Transverse colon (tissue), 4 donors: Measurements from ENCODE around the gene MN1. TPM values are rescaled to one million over a fixed set of nuclear protein-coding genes. Genes with fewer than 3 reads are reported as not detected.

Source experiments
- DNase-seq: peaks from one replicate; pipeline ENCODE4 v3.0.0-alpha.2; 2019
- H3K27ac ChIP-seq, 4 donors: fragments of 200-600 bp; sonication (generic); 2 replicates each; pipeline ENCODE4 v1.5.1; 2016 to 2018; ENCODE audit warnings: inconsistent platforms in 4 of 4
- H3K27me3 ChIP-seq: fragments of 200-600 bp; sonication (generic); 2 replicates; pipeline ENCODE4 v1.5.1; 2017; ENCODE audit warnings: inconsistent platforms
- H3K36me3 ChIP-seq, 4 donors: fragments of 200-600 bp; sonication (generic); 2 replicates each; pipeline ENCODE4 v1.5.1; 2017 to 2019; ENCODE audit warnings: inconsistent platforms in 4 of 4
- H3K4me1 ChIP-seq, 4 donors: fragments of 200-600 bp; sonication (generic); 2 replicates each; pipeline ENCODE4 v1.5.1; 2017 to 2020; ENCODE audit warnings: inconsistent platforms in 4 of 4
- H3K4me3 ChIP-seq, 4 donors: fragments of 200-600 bp; sonication (generic); 1 replicate in 1 of 4; 2 replicates in 3 of 4; pipeline versions ENCODE4 v1.5.1 to v1.6.1; 2017 to 2019; ENCODE audit warnings: inconsistent platforms in 4 of 4
- H3K9me3 ChIP-seq, 2 donors: fragments of 200-600 bp; sonication (generic); 2 replicates each; pipeline ENCODE4 v1.5.1; 2017 to 2019; ENCODE audit warnings: inconsistent platforms in 2 of 2
- CTCF ChIP-seq, 5 experiments: fragments of 200-600 bp in 3 of 5; fragments of 450-650 bp in 2 of 5; sonication (generic) in 3 of 5; IDR thresholded peaks; 1 replicate in 2 of 5; 2 replicates in 3 of 5; pipeline ENCODE4 v1.5.1; 2016 to 2017; ENCODE audit warnings: antibody characterized with exemption in 5 of 5, inconsistent platforms in 3 of 5, mild to moderate bottlenecking in 2 of 5, moderate library complexity in 1 of 5
- EP300 ChIP-seq: sonication (generic); formaldehyde crosslinking; IDR thresholded peaks from one replicate; pipeline ENCODE4 v1.6.1; 2017; ENCODE audit warnings: antibody characterized with exemption, low read depth
- POLR2A ChIP-seq: fragments of 450-650 bp; IDR thresholded peaks from one replicate; pipeline ENCODE4 v1.6.1; 2016; ENCODE audit warnings: antibody characterized with exemption, mild to moderate bottlenecking, moderate library complexity
- POLR2AphosphoS5 ChIP-seq, 3 donors: sonication (generic); formaldehyde crosslinking; IDR thresholded peaks; one replicate each; pipeline ENCODE4 v1.6.1; 2016; ENCODE audit warnings: antibody characterized with exemption in 3 of 3
- WGBS, 2 donors: methylation state at CpG; one replicate each; pipeline ENCODE4 v1.1.5; 2018; ENCODE audit warnings: low coverage in 1 of 2; 5-methylcytosine and 5-hydroxymethylcytosine counted together
- in situ Hi-C, 4 donors: fragments of 200-750 bp; cut with MboI; loops; one replicate each; pipeline versions ENCODE4 v1.15.0 to v1.15.1; 2017; ENCODE audit warnings: low sequenced_read_pairs in 3 of 4, low pct_ligation_motif_present in 1 of 4, low pct_unique_long_range_greater_than_20kb in 1 of 4
- intact Hi-C: fragments of 100-400 bp; cut with DNase I; formaldehyde crosslinking; loops from one replicate; pipeline ENCODE4 v1.15.1; 2023; ENCODE audit warnings: low total_unique reads
- total RNA-seq, 4 donors: library from RNA; depleted of rRNA; stranded (reverse); fragments of >200 nt; gene quantifications; one replicate each; pipeline ENCODE4 v1.1.0, GENCODE V29; 2016

MN1 gene
- total RNA-seq, 4 donors from 2014 or later = 1.1 to 4.2 (median 3.0) TPM

- H3K4me3 ChIP-seq = no peak overlapping the region
- WGBS, 2 donors = 80 to 95% methylated on average over 1 to 2 of the region's 2 CpGs
Observed at GRCh38 chr22:27833803-27834202, 32.2 kb upstream of the MN1 start.

GRCh38 chr22:27832606-27833005, 31.1 kb upstream of the MN1 start:
- Histone ChIP-seq H3K4me3 (no peak overlapping the region), H3K36me3 (no peaks in the 10 kb centered on the region), H3K27ac (no peak overlapping the region), H3K9me3 (no peaks in the 10 kb centered on the region), H3K4me1 (no peaks in the 10 kb centered on the region), H3K27me3 (no peaks in the 10 kb centered on the region)
- TF ChIP-seq EP300 (no peak), POLR2A (no peak), CTCF (IDR thresholded peaks at IDR 0.05) (no peak), POLR2AphosphoS5 (IDR thresholded peaks at IDR 0.05) (no peak)
- in situ Hi-C loops (no loop called here), intact Hi-C loops (no loop called here)
- no peak for DNase-seq
- 83% methylated on average over 7 of the region's 7 CpGs; no CpG with 5 or more reads in 1 of the 2 donors for WGBS, 2 donors

More at GRCh38 chr22:27833803-27834202, 32.2 kb upstream of the MN1 start:
- TF ChIP-seq POLR2AphosphoS5 (IDR thresholded peaks at IDR 0.05) (no peak), EP300 (no peak), CTCF (IDR thresholded peaks at IDR 0.05) (no peak), POLR2A (no peak)
- no peaks in the 10 kb centered on the region for H3K36me3 ChIP-seq
- no peak overlapping the region for H3K27ac ChIP-seq
- in situ Hi-C loops = no loop called here
- H3K9me3 ChIP-seq = no peaks in the 10 kb centered on the region
- DNase-seq = no peak
- intact Hi-C loops = no loop called here
- H3K27me3 ChIP-seq = no peaks in the 10 kb centered on the region
- H3K4me1 ChIP-seq = no peaks in the 10 kb centered on the region

GRCh38 chr22:27829620-27830019, 28.1 kb upstream of the MN1 start:
- intact Hi-C loops (no loop called here), in situ Hi-C loops (no loop called here)
- H3K4me3 ChIP-seq = no peak overlapping the region
- WGBS, 2 donors = 60 to 89% methylated on average over 1 to 3 of the region's 3 CpGs
- H3K9me3 ChIP-seq = no peaks in the 10 kb centered on the region
- no peaks in the 10 kb centered on the region for H3K36me3 ChIP-seq
- H3K27me3 ChIP-seq = no peaks in the 10 kb centered on the region
- H3K27ac ChIP-seq = no peak overlapping the region
- no peak for DNase-seq
- no peak for TF ChIP-seq POLR2AphosphoS5 (IDR thresholded peaks at IDR 0.05)
- no peak for TF ChIP-seq EP300
- TF ChIP-seq POLR2A = no peak
- no peak for TF ChIP-seq CTCF (IDR thresholded peaks at IDR 0.05)
- no peaks in the 10 kb centered on the region for H3K4me1 ChIP-seq

- DNase-seq = no peak
- Histone ChIP-seq H3K36me3 (no peaks in the 10 kb centered on the region), H3K4me3 (no peak overlapping the region), H3K27me3 (no peaks in the 10 kb centered on the region), H3K9me3 (no peaks in the 10 kb centered on the region), H3K4me1 (no peaks in the 10 kb centered on the region), H3K27ac (no peak overlapping the region)
- in situ Hi-C loops (no loop called here), intact Hi-C loops (no loop called here)
- no peak for TF ChIP-seq POLR2AphosphoS5 (IDR thresholded peaks at IDR 0.05)
- no peak for TF ChIP-seq CTCF (IDR thresholded peaks at IDR 0.05)
- TF ChIP-seq EP300 = no peak
- no peak for TF ChIP-seq POLR2A
- WGBS, 2 donors = 63 to 81% methylated on average over 7 to 23 of the region's 23 CpGs
Observed at GRCh38 chr22:27827604-27828587, 26.3 kb upstream of the MN1 start.
